ENCODE measurements around the gene RABGAP1. TPM values are rescaled to one million over a fixed set of nuclear protein-coding genes. Genes with fewer than 3 reads are reported as not detected.

RABGAP1 gene
- total RNA-seq, 1 experiment from 2014 or later: 55.4 TPM

GRCh38 chr9:123049589-123050222 lies 108.9 kb downstream of the RABGAP1 start:
- Mint-ChIP-seq H3K9me3 (ENCODE audit: unreplicated experiment) (no peaks in the 10 kb centered on the region), H3K36me3 (ENCODE audit: insufficient read depth, unreplicated experiment) (peaks cover 14% of the 10 kb centered on the region), H3K27me3 (ENCODE audit: insufficient read depth, unreplicated experiment) (no peaks in the 10 kb centered on the region), H3K27ac (ENCODE audit: unreplicated experiment) (no peak overlapping the region), H3K4me3 (ENCODE audit: unreplicated experiment) (no peak overlapping the region), H3K4me1 (ENCODE audit: low read depth, unreplicated experiment) (peaks cover 2% of the 10 kb centered on the region)
- Histone ChIP-seq H3K9me3 (no peaks in the 10 kb centered on the region), H3K27me3 (replicated peaks; ENCODE audit: control insufficient read depth, insufficient read depth, low read length) (no peaks in the 10 kb centered on the region), H3K36me3 (ENCODE audit: control insufficient read depth, insufficient read depth, low read length) (no peaks in the 10 kb centered on the region), H3K4me3 (ENCODE audit: low read depth, low read length) (no peak overlapping the region), H3K4me1 (peaks cover 11% of the 10 kb centered on the region; the same call in 1 of the 2 replicates)
- ChIA-PET POLR2A (no interaction called here), CTCF (no interaction called here)
- no peak for TF ChIP-seq CTCF (IDR thresholded peaks at IDR 0.05; ENCODE audit: insufficient read depth in 1 of 2, low read depth in 1 of 2, low read length in 1 of 2, severe bottlenecking in 1 of 2, unreplicated experiment in 1 of 2)
- intact Hi-C loops (cut with micrococcal nuclease; ENCODE audit: unreplicated experiment): no loop called here
- no TSS peak for BruUV-seq (replicated peaks)
- DNase-seq: no peak

GRCh38 chr9:123053046-123053445 lies 112.2 kb downstream of the RABGAP1 start:
- no peaks in the 10 kb centered on the region; the same call in 1 of the 2 replicates for H3K36me3 ChIP-seq (ENCODE audit: control insufficient read depth, insufficient read depth, low read length)
- H3K9me3 Mint-ChIP-seq (ENCODE audit: unreplicated experiment): no peaks in the 10 kb centered on the region
- BruUV-seq (replicated peaks): no TSS peak
- no peaks in the 10 kb centered on the region for H3K4me1 ChIP-seq
- no peaks in the 10 kb centered on the region for H3K4me1 Mint-ChIP-seq (ENCODE audit: low read depth, unreplicated experiment)
- intact Hi-C loops (cut with micrococcal nuclease; ENCODE audit: unreplicated experiment): no loop called here
- H3K27me3 Mint-ChIP-seq (ENCODE audit: insufficient read depth, unreplicated experiment): no peaks in the 10 kb centered on the region
- no peak overlapping the region for H3K4me3 ChIP-seq (ENCODE audit: low read depth, low read length)
- POLR2A ChIA-PET: no interaction called here
- H3K27ac Mint-ChIP-seq (ENCODE audit: unreplicated experiment): no peak overlapping the region
- H3K27me3 ChIP-seq (replicated peaks; ENCODE audit: control insufficient read depth, insufficient read depth, low read length): no peaks in the 10 kb centered on the region
- no peak for DNase-seq
- CTCF ChIA-PET: no interaction called here
- H3K36me3 Mint-ChIP-seq (ENCODE audit: insufficient read depth, unreplicated experiment): peaks cover 32% of the 10 kb centered on the region
- H3K9me3 ChIP-seq: no peaks in the 10 kb centered on the region
- no peak overlapping the region for H3K4me3 Mint-ChIP-seq (ENCODE audit: unreplicated experiment)
- no peak for TF ChIP-seq CTCF (IDR thresholded peaks at IDR 0.05; ENCODE audit: insufficient read depth in 1 of 2, low read depth in 1 of 2, low read length in 1 of 2, severe bottlenecking in 1 of 2, unreplicated experiment in 1 of 2)

- DNase-seq: no peak
- intact Hi-C loops (cut with micrococcal nuclease; ENCODE audit: unreplicated experiment): no loop called here
- Mint-ChIP-seq H3K4me3 (ENCODE audit: unreplicated experiment) (no peak overlapping the region), H3K9me3 (ENCODE audit: unreplicated experiment) (no peaks in the 10 kb centered on the region), H3K36me3 (ENCODE audit: insufficient read depth, unreplicated experiment) (peaks cover 32% of the 10 kb centered on the region), H3K27ac (ENCODE audit: unreplicated experiment) (no peak overlapping the region), H3K4me1 (ENCODE audit: low read depth, unreplicated experiment) (no peaks in the 10 kb centered on the region), H3K27me3 (ENCODE audit: insufficient read depth, unreplicated experiment) (no peaks in the 10 kb centered on the region)
- H3K27me3 ChIP-seq (replicated peaks; ENCODE audit: control insufficient read depth, insufficient read depth, low read length): no peaks in the 10 kb centered on the region
- H3K9me3 ChIP-seq: no peaks in the 10 kb centered on the region
- CTCF ChIA-PET: no interaction called here
- no peaks in the 10 kb centered on the region for H3K4me1 ChIP-seq
- BruUV-seq (replicated peaks): no TSS peak
- POLR2A ChIA-PET: no interaction called here
- TF ChIP-seq CTCF (IDR thresholded peaks at IDR 0.05; ENCODE audit: insufficient read depth in 1 of 2, low read depth in 1 of 2, low read length in 1 of 2, severe bottlenecking in 1 of 2, unreplicated experiment in 1 of 2): no peak
- H3K4me3 ChIP-seq (ENCODE audit: low read depth, low read length): no peak overlapping the region
- H3K36me3 ChIP-seq (ENCODE audit: control insufficient read depth, insufficient read depth, low read length): no peaks in the 10 kb centered on the region; the same call in 1 of the 2 replicates
Measured at GRCh38 chr9:123053711-123054110, 112.9 kb downstream of the RABGAP1 start.
